ENCODE results near the gene IGFL2.
"Not testable (repeated sequence)": the region's sequence is repeated elsewhere in the genome, so short reads cannot be mapped to it uniquely, and the experiment has no call there.

IGFL2 gene

GRCh38 chr19:46173886-46174480 is 25.9 kb downstream of the IGFL2 start:
- no peak overlapping the region for H3K27ac ChIP-seq
- CTCF ChIA-PET: no interaction called here
- TF ChIP-seq CTCF (conservative IDR thresholded peaks at IDR 0.05; ENCODE audit: low read depth): no peak
- DNase-seq (ENCODE audit: low spot score): no peak
- POLR2A ChIA-PET (ENCODE audit: low non-redundant PET): no interaction called here

- POLR2A ChIA-PET (ENCODE audit: low non-redundant PET): no interaction called here
- CTCF ChIA-PET: interaction anchor here (0.7 kb wide), 1 partner anchor 13 kb away, joined by 4 read pairs; no protein-coding TSS in a partner anchor
These were observed 28.2 kb downstream of the IGFL2 start for GRCh38 chr19:46176116-46176860.

GRCh38 chr19:46179076-46179759 is 31.2 kb downstream of the IGFL2 start:
- ChIA-PET POLR2A (ENCODE audit: low non-redundant PET) (no interaction called here), CTCF (interaction anchor here (0.5 to 0.6 kb wide), 3 partner anchors 13 to 102 kb away, joined by 3 read pairs; no protein-coding TSS in a partner anchor)
- no peak for TF ChIP-seq CTCF (conservative IDR thresholded peaks at IDR 0.05; ENCODE audit: low read depth)
- peak overlapping the region; percentile 86 for H3K27ac ChIP-seq
- no peak for DNase-seq (ENCODE audit: low spot score)

More at GRCh38 chr19:46176116-46176860, 28.2 kb downstream of the IGFL2 start:
- DNase-seq (ENCODE audit: low spot score): no peak
- no peak for TF ChIP-seq CTCF (conservative IDR thresholded peaks at IDR 0.05; ENCODE audit: low read depth)
- H3K27ac ChIP-seq: no peak overlapping the region

- ChIA-PET CTCF (no interaction called here), POLR2A (ENCODE audit: low non-redundant PET) (no interaction called here)
- peak; percentile 63 for DNase-seq (ENCODE audit: low spot score)
- TF ChIP-seq CTCF (conservative IDR thresholded peaks at IDR 0.05; ENCODE audit: low read depth): no peak
- peak overlapping the region; percentile 86 for H3K27ac ChIP-seq
These were observed 32.8 kb downstream of the IGFL2 start for GRCh38 chr19:46180701-46181387.

- ChIA-PET POLR2A (ENCODE audit: low non-redundant PET) (no interaction called here), CTCF (no interaction called here)
- TF ChIP-seq CTCF (conservative IDR thresholded peaks at IDR 0.05; ENCODE audit: low read depth): no peak
- DNase-seq (ENCODE audit: low spot score): peak; percentile 27
- peak overlapping the region; percentile 86 for H3K27ac ChIP-seq
These were observed 33.3 kb downstream of the IGFL2 start for GRCh38 chr19:46181388-46181779.

GRCh38 chr19:46182476-46182875 is 34.4 kb downstream of the IGFL2 start:
- ChIA-PET CTCF (interaction anchor here (0.7 kb wide), 1 partner anchor 202 kb away, joined by 4 read pairs; no protein-coding TSS in a partner anchor), POLR2A (ENCODE audit: low non-redundant PET) (no interaction called here)
- H3K27ac ChIP-seq: peak overlapping the region; percentile 86
- no peak for DNase-seq (ENCODE audit: low spot score)
- TF ChIP-seq CTCF (conservative IDR thresholded peaks at IDR 0.05; ENCODE audit: low read depth): no peak

GRCh38 chr19:46184775-46185710 is 37.0 kb downstream of the IGFL2 start:
- CTCF ChIA-PET: interaction anchor here (0.6 to 1.8 kb wide), 4 partner anchors 103 to 581 kb away, joined by 3 to 8 read pairs (median 4); no protein-coding TSS in a partner anchor
- DNase-seq (ENCODE audit: low spot score); POLR2A ChIA-PET (ENCODE audit: low non-redundant PET): not testable (repeated sequence)
- H3K27ac ChIP-seq: peak overlapping the region; percentile 96

Data from RWPE1 (cell line).